MM.1S (cell line): Measurements from ENCODE around the gene PPP1R12C.

Experiments used
- DNase-seq: peaks from one replicate; pipeline ENCODE4 v3.0.0-alpha.2; 2015
- H2AFZ ChIP-seq: fragments of 300-600 bp; sonication (generic); 2 replicates; pipeline ENCODE4 v1.6.0; 2016; ENCODE audit warnings: antibody characterized with exemption, low read length
- H3F3A ChIP-seq: fragments of 300-600 bp; sonication (generic); 2 replicates; pipeline ENCODE4 v1.6.1; 2016; ENCODE audit warnings: mild to moderate bottlenecking, antibody characterized with exemption, low read length, moderate library complexity, mixed read lengths; ENCODE audit not compliant: insufficient read depth
- H3K27ac ChIP-seq: fragments of 300-600 bp; sonication (generic); 2 replicates; pipeline ENCODE4 v1.5.1; 2016; ENCODE audit warnings: mild to moderate bottlenecking, low read length
- H3K27me3 ChIP-seq: fragments of 300-600 bp; sonication (generic); replicated peaks from 2 replicates; pipeline ENCODE4 v1.6.0; 2016; ENCODE audit warnings: low read length; ENCODE audit not compliant: insufficient read depth
- H3K36me3 ChIP-seq: fragments of 300-600 bp; sonication (generic); replicated peaks from 2 replicates; pipeline ENCODE4 v1.6.1; 2016; ENCODE audit warnings: mild to moderate bottlenecking, low read length, mixed read lengths; ENCODE audit not compliant: insufficient read depth
- H3K4me1 ChIP-seq: fragments of 300-600 bp; sonication (generic); 2 replicates; pipeline ENCODE4 v1.6.1; 2016; ENCODE audit warnings: low read length, mixed read lengths
- H3K4me2 ChIP-seq: fragments of 300-600 bp; sonication (generic); 2 replicates; pipeline ENCODE4 v1.6.0; 2016; ENCODE audit warnings: low read depth, low read length
- H3K4me3 ChIP-seq: fragments of 300-600 bp; sonication (generic); 2 replicates; pipeline ENCODE4 v1.5.1; 2016; ENCODE audit warnings: low read length, mixed read lengths
- H3K79me2 ChIP-seq: fragments of 300-600 bp; sonication (generic); 2 replicates; pipeline ENCODE4 v1.6.1; 2016; ENCODE audit warnings: mixed run types, low read length, mixed read lengths
- H3K9ac ChIP-seq: fragments of 300-600 bp; sonication (generic); 2 replicates; pipeline ENCODE4 v1.6.1; 2016; ENCODE audit warnings: low read length, mixed read lengths
- H3K9me2 ChIP-seq: fragments of 300-600 bp; sonication (generic); replicated peaks from 2 replicates; pipeline ENCODE4 v1.6.1; 2016; ENCODE audit warnings: mild to moderate bottlenecking, low read length, mixed read lengths; ENCODE audit not compliant: insufficient read depth
- H3K9me3 ChIP-seq: fragments of 300-600 bp; sonication (generic); replicated peaks from 2 replicates; pipeline ENCODE4 v1.6.1; 2016; ENCODE audit warnings: mild to moderate bottlenecking, low read length, mixed read lengths; ENCODE audit not compliant: insufficient read depth
- H4K20me1 ChIP-seq: fragments of 300-600 bp; sonication (generic); 2 replicates; pipeline ENCODE4 v1.6.1; 2016; ENCODE audit warnings: mild to moderate bottlenecking, low read length, moderate library complexity, mixed read lengths; ENCODE audit not compliant: insufficient read depth
- CTCF ChIP-seq: fragments of 300-600 bp; sonication (generic); IDR thresholded peaks from 2 replicates; pipeline ENCODE4 v1.5.1; 2016; ENCODE audit warnings: antibody characterized with exemption, low read length, mixed read lengths
- EZH2 ChIP-seq: fragments of 300-600 bp; sonication (generic); optimal IDR thresholded peaks from 2 replicates; pipeline ENCODE3; 2017; ENCODE audit warnings: low read depth, mild to moderate bottlenecking, antibody characterized with exemption, low read length, mixed read lengths
- EZH2phosphoT487 ChIP-seq: fragments of 300-600 bp; sonication (generic); IDR thresholded peaks from 2 replicates; pipeline ENCODE4 v1.6.1; 2018; ENCODE audit warnings: antibody characterized with exemption, low read length

The PPP1R12C gene

GRCh38 chr19:55058781-55059610, 58.4 kb downstream of the PPP1R12C start:
- H3K27me3 ChIP-seq: no peaks in the 10 kb centered on the region
- H3K4me1 ChIP-seq: no peaks in the 10 kb centered on the region
- no peak for TF ChIP-seq CTCF
- no peak for TF ChIP-seq EZH2phosphoT487
- no peak for TF ChIP-seq EZH2
- H3K9me3 ChIP-seq: no peaks in the 10 kb centered on the region
- H2AFZ ChIP-seq: no peak overlapping the region
- no peaks in the 10 kb centered on the region for H3K9me2 ChIP-seq
- no peak overlapping the region for H3K9ac ChIP-seq
- DNase-seq: no peak
- H3K27ac ChIP-seq: no peak overlapping the region
- no peaks in the 10 kb centered on the region for H4K20me1 ChIP-seq
- H3K79me2 ChIP-seq: peaks cover 44% of the 10 kb centered on the region
- no peaks in the 10 kb centered on the region for H3F3A ChIP-seq
- no peak overlapping the region for H3K4me3 ChIP-seq
- no peak overlapping the region for H3K4me2 ChIP-seq
- H3K36me3 ChIP-seq: no peaks in the 10 kb centered on the region; the same call in none of the 2 replicates

DNA sequence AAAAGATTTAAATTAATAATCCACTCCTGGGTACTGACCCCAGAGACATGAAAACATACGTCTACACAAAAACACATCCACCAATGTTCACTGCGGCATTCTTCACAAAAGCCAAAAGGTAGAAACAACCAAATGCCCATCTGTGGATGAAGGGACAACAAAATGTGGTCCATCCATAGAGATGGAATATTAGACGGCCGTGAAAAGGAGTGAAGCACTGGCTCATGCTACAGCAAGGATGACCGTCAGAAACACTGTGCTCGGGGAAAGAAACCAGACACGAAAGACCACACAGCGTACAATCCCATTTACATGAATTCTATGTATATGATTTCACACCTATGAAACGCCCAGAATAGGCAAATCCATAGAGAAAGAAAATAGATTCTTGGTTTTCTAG, 60.6 kb downstream of the PPP1R12C start:
- no peaks in the 10 kb centered on the region for H3K9me3 ChIP-seq
- no peak overlapping the region for H3K27ac ChIP-seq
- no peaks in the 10 kb centered on the region for H3K27me3 ChIP-seq
- no peak overlapping the region for H3K4me2 ChIP-seq
- H3K36me3 ChIP-seq: peaks cover 5% of the 10 kb centered on the region
- no peaks in the 10 kb centered on the region for H3F3A ChIP-seq
- H3K4me1 ChIP-seq: no peaks in the 10 kb centered on the region
- H4K20me1 ChIP-seq: no peaks in the 10 kb centered on the region
- no peaks in the 10 kb centered on the region for H3K9me2 ChIP-seq
- TF ChIP-seq EZH2 (no peak), EZH2phosphoT487 (no peak), CTCF (no peak)
- peaks cover 39% of the 10 kb centered on the region for H3K79me2 ChIP-seq
- H3K4me3 ChIP-seq: no peak overlapping the region
- H3K9ac ChIP-seq: no peak overlapping the region
- H2AFZ ChIP-seq: no peak overlapping the region
- no peak for DNase-seq

DNA sequence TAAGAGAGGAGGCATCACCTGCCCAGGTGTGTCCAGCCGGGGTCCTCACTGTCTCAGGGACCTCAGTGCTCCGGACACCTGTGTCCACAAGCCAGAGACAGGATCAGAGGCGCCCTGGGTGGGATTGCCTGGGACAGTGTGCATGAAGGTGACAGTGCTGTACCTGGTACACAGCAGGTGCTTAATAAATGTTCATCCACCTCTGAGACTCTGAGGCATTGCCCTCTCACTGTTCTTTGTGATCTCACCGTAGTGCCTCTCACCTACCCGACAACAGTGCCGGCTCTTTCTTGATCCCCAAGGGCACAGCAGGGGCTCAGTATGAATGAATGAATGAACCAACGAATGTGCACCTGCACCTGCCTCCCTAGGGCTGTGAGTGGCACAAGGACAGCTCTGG, 63.7 kb downstream of the PPP1R12C start:
- Histone ChIP-seq H3K36me3 (peaks cover 10% of the 10 kb centered on the region), H3F3A (no peaks in the 10 kb centered on the region), H3K9ac (no peak overlapping the region), H3K27me3 (no peaks in the 10 kb centered on the region), H3K9me2 (no peaks in the 10 kb centered on the region), H3K4me2 (no peak overlapping the region), H3K27ac (no peak overlapping the region), H2AFZ (no peak overlapping the region), H3K4me3 (no peak overlapping the region), H3K79me2 (peaks cover 38% of the 10 kb centered on the region), H3K4me1 (no peaks in the 10 kb centered on the region), H4K20me1 (no peaks in the 10 kb centered on the region), H3K9me3 (no peaks in the 10 kb centered on the region)
- no peak for TF ChIP-seq CTCF
- no peak for TF ChIP-seq EZH2
- TF ChIP-seq EZH2phosphoT487: no peak
- no peak for DNase-seq
